HG02588 (cell line): ENCODE measurements around the gene TRAFD1.

Experiments used
- ATAC-seq: cut with Tn5 transposase; IDR thresholded peaks from one replicate; pipeline ENCODE4 v1.9.1; 2021; ENCODE audit warnings: mild to moderate bottlenecking, moderate library complexity; ENCODE audit not compliant: unreplicated experiment

TRAFD1 gene

DNA sequence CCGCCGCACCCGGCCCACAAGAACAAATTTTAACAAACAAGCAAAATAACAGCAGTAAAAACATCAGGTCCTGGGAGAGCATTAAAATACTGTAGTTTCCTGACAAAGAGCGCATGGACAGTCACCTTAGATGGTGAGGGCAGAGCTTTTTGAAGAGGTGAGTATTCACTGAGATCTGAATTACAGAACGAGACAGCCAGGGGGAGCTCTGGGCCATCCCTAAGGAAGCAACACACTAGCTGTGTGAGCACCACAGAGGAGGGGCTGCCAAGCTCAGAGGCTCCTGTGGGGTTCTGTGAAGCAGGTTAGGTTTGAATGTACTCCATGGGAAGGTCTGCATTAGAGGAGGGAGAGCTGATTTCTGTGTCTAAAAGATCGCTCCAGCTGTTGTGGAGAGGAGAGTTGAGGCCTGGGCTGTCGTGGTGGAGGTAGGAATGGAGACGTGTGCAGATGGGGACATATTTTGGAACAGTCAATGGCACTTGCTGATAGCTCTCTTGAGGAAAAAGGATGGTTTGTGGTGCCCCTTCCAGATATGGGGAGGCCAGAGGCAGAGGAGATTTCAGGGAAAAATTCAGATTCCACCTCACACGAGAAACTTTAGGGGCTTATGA is 72.9 kb downstream of the TRAFD1 start:
- ATAC-seq, result no peak

DNA sequence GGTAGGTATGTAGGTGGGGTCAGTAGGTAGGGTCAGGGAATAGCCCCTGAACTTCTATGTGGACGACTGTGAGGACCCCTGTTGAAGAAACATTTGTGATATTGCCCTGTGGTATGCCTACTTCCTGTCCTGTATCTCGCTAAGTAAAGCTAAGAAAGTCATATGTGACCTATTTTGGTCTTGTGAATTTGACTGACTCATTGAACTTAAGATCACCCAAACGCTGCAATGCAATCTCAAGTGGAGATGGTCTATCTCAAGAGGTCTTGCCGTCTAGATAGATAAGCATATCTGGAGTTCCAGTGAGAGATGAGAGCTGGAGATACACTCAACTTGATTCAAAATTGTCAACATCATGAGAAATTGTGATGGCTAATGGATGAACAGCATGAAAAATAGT is 73.8 kb downstream of the TRAFD1 start:
- no peak for ATAC-seq
